H9 (cell line): ENCODE results near the gene GBP2. TPM values are rescaled to one million over a fixed set of nuclear protein-coding genes. Genes with fewer than 3 reads are reported as not detected.

Experiments used
- DNase-seq: peaks from one replicate; pipeline ENCODE4 v3.0.0-alpha.2; 2017
- H2AFZ ChIP-seq: one replicate; pipeline ENCODE4 v1.6.1; 2013; ENCODE audit warnings: mild to moderate bottlenecking, low read length, control low read depth, moderate library complexity
- H2AK5ac ChIP-seq: 2 replicates; pipeline ENCODE4 v1.6.1; 2013; ENCODE audit warnings: low read length, control low read depth, mixed read lengths; ENCODE audit not compliant: insufficient read length
- H2BK120ac ChIP-seq: one replicate; pipeline ENCODE4 v1.6.1; 2013; ENCODE audit warnings: low read depth, mild to moderate bottlenecking, low read length, control low read depth, inconsistent platforms; ENCODE audit not compliant: poor library complexity, severe bottlenecking
- H2BK12ac ChIP-seq: 2 replicates; pipeline ENCODE4 v1.6.1; 2013; ENCODE audit warnings: low read length, control low read depth, mixed read lengths, low read depth; ENCODE audit not compliant: insufficient read length
- H2BK15ac ChIP-seq: 2 replicates; pipeline ENCODE4 v1.6.1; 2013; ENCODE audit warnings: low read depth, low read length, control low read depth
- H2BK20ac ChIP-seq: one replicate; pipeline ENCODE4 v1.6.1; 2013; ENCODE audit warnings: low read depth, mild to moderate bottlenecking, low read length, control low read depth, inconsistent platforms; ENCODE audit not compliant: poor library complexity, severe bottlenecking
- H2BK5ac ChIP-seq: 2 replicates; pipeline ENCODE4 v1.6.1; 2013; ENCODE audit warnings: low read length, control low read depth, mixed read lengths; ENCODE audit not compliant: insufficient read length
- H3K14ac ChIP-seq: 2 replicates; pipeline ENCODE4 v1.6.1; 2013; ENCODE audit warnings: low read length, control low read depth; ENCODE audit not compliant: insufficient read depth
- H3K18ac ChIP-seq: 2 replicates; pipeline ENCODE4 v1.6.1; 2013; ENCODE audit warnings: low read depth, mild to moderate bottlenecking, mixed read lengths, low read length, control low read depth; ENCODE audit not compliant: insufficient read length
- H3K23ac ChIP-seq: 2 replicates; pipeline ENCODE4 v1.6.1; 2013; ENCODE audit warnings: low read length, control low read depth, mixed read lengths, low read depth; ENCODE audit not compliant: insufficient read length
- H3K23me2 ChIP-seq: 2 replicates; pipeline ENCODE4 v1.6.1; 2013; ENCODE audit warnings: low read depth, mild to moderate bottlenecking, mixed read lengths, low read length, control low read depth; ENCODE audit not compliant: insufficient read length, poor library complexity, severe bottlenecking
- H3K27ac ChIP-seq: 2 replicates; pipeline ENCODE4 v1.5.1; 2013; ENCODE audit warnings: low read length, control low read depth, mixed read lengths, low read depth; ENCODE audit not compliant: insufficient read length
- H3K27me3 ChIP-seq: 2 replicates; pipeline ENCODE4 v1.6.1; 2013; ENCODE audit warnings: low read length, control low read depth, inconsistent platforms; ENCODE audit not compliant: insufficient read depth
- H3K4ac ChIP-seq: 2 replicates; pipeline ENCODE4 v1.6.1; 2013; ENCODE audit warnings: low read depth, mild to moderate bottlenecking, control low read depth, inconsistent platforms, low read length, moderate library complexity
- H3K4me1 ChIP-seq: 2 replicates; pipeline ENCODE4 v1.6.1; 2013; ENCODE audit warnings: low read length, control low read depth, inconsistent platforms; ENCODE audit not compliant: insufficient read depth
- H3K4me2 ChIP-seq: 2 replicates; pipeline ENCODE4 v1.6.1; 2013; ENCODE audit warnings: low read length, control low read depth, mixed read lengths; ENCODE audit not compliant: insufficient read length, insufficient read depth
- H3K56ac ChIP-seq: 2 replicates; pipeline ENCODE4 v1.6.1; 2013; ENCODE audit warnings: low read depth, mild to moderate bottlenecking, mixed read lengths, low read length, control low read depth; ENCODE audit not compliant: insufficient read length
- H3K79me1 ChIP-seq: 2 replicates; pipeline ENCODE4 v1.6.1; 2013; ENCODE audit warnings: low read depth, mild to moderate bottlenecking, moderate library complexity, low read length, control low read depth, inconsistent platforms; ENCODE audit not compliant: insufficient read depth, poor library complexity, severe bottlenecking
- H3K79me2 ChIP-seq: 2 replicates; pipeline ENCODE4 v1.6.1; 2013; ENCODE audit warnings: low read length, control low read depth, inconsistent platforms; ENCODE audit not compliant: insufficient read depth
- H3K9ac ChIP-seq: 2 replicates; pipeline ENCODE4 v1.6.1; 2013; ENCODE audit warnings: low read length, control low read depth, mixed read lengths; ENCODE audit not compliant: insufficient read length; ENCODE audit errors: extremely low read depth
- H3K9me3 ChIP-seq: one replicate; pipeline ENCODE4 v1.6.1; 2013; ENCODE audit warnings: low read depth, low read length, inconsistent platforms; ENCODE audit not compliant: control insufficient read depth
- H3T11ph ChIP-seq: one replicate; pipeline ENCODE4 v1.6.1; 2013; ENCODE audit warnings: mild to moderate bottlenecking, low read length, control low read depth, inconsistent platforms
- H4K20me1 ChIP-seq: one replicate; pipeline ENCODE4 v1.6.1; 2013; ENCODE audit not compliant: control insufficient read depth, insufficient read length, insufficient read depth
- H4K5ac ChIP-seq: 2 replicates; pipeline ENCODE4 v1.6.1; 2013; ENCODE audit warnings: low read depth, mild to moderate bottlenecking, mixed read lengths, low read length, control low read depth; ENCODE audit not compliant: insufficient read length
- H4K8ac ChIP-seq: replicated peaks from 2 replicates; pipeline ENCODE4 v1.6.1; 2013; ENCODE audit warnings: low read length, control low read depth, mixed read lengths, low read depth; ENCODE audit not compliant: insufficient read length
- H4K91ac ChIP-seq: 2 replicates; pipeline ENCODE4 v1.6.1; 2013; ENCODE audit warnings: low read depth, mild to moderate bottlenecking, moderate library complexity, mixed read lengths, low read length, control low read depth; ENCODE audit not compliant: insufficient read length
- H3K27ac Mint-ChIP-seq, 3 experiments: 2 replicates in 2 of 3; 3 replicates in 1 of 3; pipeline ENCODE4 v1.8.0; 2020 to 2021; ENCODE audit warnings: mixed read lengths in 3 of 3, mild to moderate bottlenecking in 1 of 3, moderate library complexity in 1 of 3
- H3K27me3 Mint-ChIP-seq: 2 replicates; pipeline ENCODE4 v1.8.0; 2021; ENCODE audit warnings: low read depth, mild to moderate bottlenecking, moderate library complexity, mixed read lengths
- H3K36me3 Mint-ChIP-seq, 3 experiments: 2 replicates in 2 of 3; 3 replicates in 1 of 3; pipeline ENCODE4 v1.8.0; 2020 to 2021; ENCODE audit warnings: low read depth in 3 of 3, mixed read lengths in 3 of 3; ENCODE audit not compliant: insufficient read depth in 1 of 3
- H3K4me1 Mint-ChIP-seq, 2 experiments: 2 replicates each; pipeline ENCODE4 v1.8.0; 2020; ENCODE audit warnings: mixed read lengths in 2 of 2
- H3K4me3 Mint-ChIP-seq, 2 experiments: 2 replicates in 1 of 2; 3 replicates in 1 of 2; pipeline ENCODE4 v1.8.0; 2020 to 2021; ENCODE audit warnings: mild to moderate bottlenecking in 2 of 2, mixed read lengths in 2 of 2, moderate library complexity in 1 of 2
- H3K9me3 Mint-ChIP-seq, 2 experiments: 2 replicates in 1 of 2; 3 replicates in 1 of 2; pipeline ENCODE4 v1.8.0; 2020; ENCODE audit warnings: mild to moderate bottlenecking in 2 of 2, mixed read lengths in 2 of 2, moderate library complexity in 1 of 2
- WGBS: extraction: QIAGEN DNeasy Blood & Tissue Kit; methylation state at CpG from one replicate; pipeline ENCODE4 v1.1.7; 2013; ENCODE audit warnings: missing lambda C conversion rate, low lambda C conversion rate, mixed read lengths; ENCODE audit not compliant: insufficient read length; ENCODE audit errors: extremely low coverage; 5-methylcytosine and 5-hydroxymethylcytosine counted together
- total RNA-seq: library from RNA; stranded (reverse); gene quantifications from 2 replicates; pipeline ENCODE4 v1.2.1, GENCODE V29; 2021
- TF ChIP-seq, protein P1 (sequence below): fragments of 200-600 bp; sonication (generic); conservative IDR thresholded peaks from 3 replicates; pipeline ENCODE4 v1.8.0; 2021; ENCODE audit warnings: antibody characterized with exemption, mild to moderate bottlenecking

Gene GBP2
- total RNA-seq, 1 experiment from 2014 or later = not detected

DNA sequence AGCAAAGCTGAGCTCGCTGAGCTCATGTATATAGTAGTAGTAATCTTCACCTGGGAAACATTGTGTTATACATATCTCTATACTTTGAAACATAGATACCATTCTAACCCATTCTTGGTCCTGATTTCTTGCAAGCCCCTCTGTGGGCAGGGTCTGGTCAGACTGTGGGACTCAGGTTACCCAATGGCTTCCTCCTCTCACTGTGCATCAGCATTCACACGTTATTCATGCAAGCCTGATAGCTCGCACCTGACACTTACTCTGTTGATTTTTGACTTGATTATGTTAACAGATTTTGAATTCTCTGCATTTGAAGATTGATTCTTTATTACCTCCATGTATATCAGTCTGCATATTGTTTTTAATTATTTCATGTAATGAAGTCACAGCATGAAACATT is 48.6 kb upstream of the GBP2 start:
- H3K9ac ChIP-seq = no peak overlapping the region
- peaks cover 0 to 3% of the 10 kb centered on the region in 2 experiments; a peak in 1 of 4 replicates for H3K4me1 Mint-ChIP-seq
- no peak overlapping the region for H3K23ac ChIP-seq
- H3K4me3 Mint-ChIP-seq = no peak overlapping the region; a peak in 1 of 5 replicates
- no peaks in the 10 kb centered on the region for H3K79me2 ChIP-seq
- no peaks in the 10 kb centered on the region for H3K36me3 Mint-ChIP-seq
- H3K79me1 ChIP-seq = no peaks in the 10 kb centered on the region
- no peak overlapping the region for H3K27ac ChIP-seq
- H4K91ac ChIP-seq = no peak overlapping the region
- H3K14ac ChIP-seq = no peak overlapping the region
- no peaks in the 10 kb centered on the region for H3K4me1 ChIP-seq
- H2BK120ac ChIP-seq = no peak overlapping the region
- H2BK12ac ChIP-seq = no peak overlapping the region
- no peaks in the 10 kb centered on the region for H3K9me3 ChIP-seq
- H2AK5ac ChIP-seq = no peak overlapping the region
- H3K27ac Mint-ChIP-seq = no peak overlapping the region
- no peak overlapping the region for H3K56ac ChIP-seq
- no peaks in the 10 kb centered on the region for H4K20me1 ChIP-seq
- H4K8ac ChIP-seq = no peak overlapping the region
- WGBS = no CpG with 5 or more reads among the region's 3 CpGs
- no peaks in the 10 kb centered on the region for H3K23me2 ChIP-seq
- no peak overlapping the region for H3K18ac ChIP-seq
- H2BK5ac ChIP-seq = no peak overlapping the region
- H2AFZ ChIP-seq = no peak overlapping the region
- no peak overlapping the region for H4K5ac ChIP-seq
- H2BK20ac ChIP-seq = no peak overlapping the region
- TF ChIP-seq, protein P1, sequence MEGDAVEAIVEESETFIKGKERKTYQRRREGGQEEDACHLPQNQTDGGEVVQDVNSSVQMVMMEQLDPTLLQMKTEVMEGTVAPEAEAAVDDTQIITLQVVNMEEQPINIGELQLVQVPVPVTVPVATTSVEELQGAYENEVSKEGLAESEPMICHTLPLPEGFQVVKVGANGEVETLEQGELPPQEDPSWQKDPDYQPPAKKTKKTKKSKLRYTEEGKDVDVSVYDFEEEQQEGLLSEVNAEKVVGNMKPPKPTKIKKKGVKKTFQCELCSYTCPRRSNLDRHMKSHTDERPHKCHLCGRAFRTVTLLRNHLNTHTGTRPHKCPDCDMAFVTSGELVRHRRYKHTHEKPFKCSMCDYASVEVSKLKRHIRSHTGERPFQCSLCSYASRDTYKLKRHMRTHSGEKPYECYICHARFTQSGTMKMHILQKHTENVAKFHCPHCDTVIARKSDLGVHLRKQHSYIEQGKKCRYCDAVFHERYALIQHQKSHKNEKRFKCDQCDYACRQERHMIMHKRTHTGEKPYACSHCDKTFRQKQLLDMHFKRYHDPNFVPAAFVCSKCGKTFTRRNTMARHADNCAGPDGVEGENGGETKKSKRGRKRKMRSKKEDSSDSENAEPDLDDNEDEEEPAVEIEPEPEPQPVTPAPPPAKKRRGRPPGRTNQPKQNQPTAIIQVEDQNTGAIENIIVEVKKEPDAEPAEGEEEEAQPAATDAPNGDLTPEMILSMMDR = no peak
- no peak overlapping the region for H2BK15ac ChIP-seq
- no peak overlapping the region for H3K4ac ChIP-seq
- no peaks in the 10 kb centered on the region for H3K9me3 Mint-ChIP-seq
- H3K27me3 ChIP-seq = no peaks in the 10 kb centered on the region; the same call in 1 of the 2 replicates
- no peaks in the 10 kb centered on the region for H3K27me3 Mint-ChIP-seq
- H3K4me2 ChIP-seq = no peak overlapping the region
- no peak for DNase-seq
- H3T11ph ChIP-seq = no peak overlapping the region
